Kidney glomerular epithelial cell (primary cell): Measurements from ENCODE around the gene RYK.
"Not testable (repeated sequence)": the region's sequence is repeated elsewhere in the genome, so short reads cannot be mapped to it uniquely, and the experiment has no call there.

Experiments
- DNase-seq: peaks from one replicate; lab custom pipeline; 2025; lab: John Stamatoyannopoulos, UW

RYK gene

DNA sequence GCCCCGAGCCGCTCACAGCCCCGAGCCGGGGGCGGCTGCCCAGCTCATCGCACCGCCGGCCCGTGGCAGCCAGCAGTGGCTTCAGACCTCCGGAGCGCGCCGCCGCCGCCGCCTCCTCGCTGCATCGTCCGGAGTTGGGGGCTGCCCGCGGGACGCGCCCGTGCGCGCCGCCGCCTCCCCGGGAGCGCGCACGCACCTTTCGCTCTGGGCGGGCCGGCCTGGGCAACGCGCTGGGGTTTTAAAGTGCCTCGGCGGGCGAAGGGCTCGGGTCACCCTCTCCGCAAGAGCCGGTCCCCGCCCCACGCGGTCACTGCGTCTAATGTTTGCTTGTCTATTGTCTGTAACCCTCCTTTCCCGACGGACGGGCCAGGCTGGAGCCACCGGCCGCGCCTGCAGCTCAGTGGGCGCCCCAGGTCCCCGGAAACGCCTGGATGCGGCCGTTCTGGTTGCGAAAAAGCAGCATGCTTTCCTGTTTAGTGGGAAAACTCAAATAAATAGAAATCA lies at the start of gene RYK:
Gene RYK, minus strand, starts transcription at position 143 of the 504 bp plus-strand sequence. CDS start 205 bp downstream, outside the sequence.
- DNase-seq = peak; percentile 79

DNA sequence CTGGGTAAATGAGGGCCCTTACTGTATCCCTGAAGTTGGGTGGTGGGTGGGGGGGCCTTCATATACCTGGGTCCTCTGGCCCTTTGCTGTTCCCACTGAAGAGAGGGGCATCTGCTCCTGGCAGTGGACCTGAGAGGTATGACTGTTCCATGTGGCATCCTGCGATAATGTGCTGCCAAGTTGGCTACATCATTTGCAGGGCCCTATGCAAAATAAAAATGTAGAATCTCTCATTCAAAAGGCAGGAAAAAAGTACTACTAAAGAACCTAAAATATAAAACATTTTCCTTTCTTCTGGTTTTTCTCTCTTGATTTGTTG lies 49.2 kb upstream of the RYK start:
- DNase-seq = no peak

DNA sequence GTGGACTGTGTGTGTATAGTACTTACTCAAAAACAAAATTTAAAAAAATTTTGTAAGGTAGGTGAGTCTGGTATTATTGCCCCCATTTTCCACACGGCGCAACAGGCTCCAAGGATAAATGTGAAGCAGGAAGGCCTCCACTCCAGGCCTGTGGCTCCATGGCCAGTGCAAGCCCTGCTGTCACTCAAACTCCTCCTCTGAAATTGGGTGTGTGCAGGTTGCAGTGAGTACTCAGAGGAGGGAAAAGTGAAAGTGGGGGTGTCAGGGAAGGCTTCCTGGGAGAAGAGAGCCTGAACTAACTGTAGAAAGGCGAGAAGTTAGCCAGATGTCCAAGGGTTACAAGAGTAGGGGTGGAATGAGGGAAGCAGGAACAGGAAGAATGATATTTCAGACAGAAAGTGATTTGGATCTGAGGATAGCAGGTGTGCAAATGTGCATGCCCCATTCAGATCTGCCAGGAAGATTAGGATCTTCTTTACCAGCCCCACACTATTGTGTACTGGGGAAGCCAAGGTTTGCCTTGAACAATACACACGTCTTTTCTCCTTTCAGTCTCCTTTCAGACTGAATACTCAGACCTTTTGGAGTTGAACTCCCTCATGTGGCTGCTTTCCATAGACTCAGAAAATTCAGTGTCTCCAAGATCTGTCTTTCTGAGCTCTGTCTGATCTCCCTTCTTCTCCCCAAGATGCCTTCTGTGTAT lies 48.7 kb upstream of the RYK start:
- DNase-seq = peak; percentile 28

DNA sequence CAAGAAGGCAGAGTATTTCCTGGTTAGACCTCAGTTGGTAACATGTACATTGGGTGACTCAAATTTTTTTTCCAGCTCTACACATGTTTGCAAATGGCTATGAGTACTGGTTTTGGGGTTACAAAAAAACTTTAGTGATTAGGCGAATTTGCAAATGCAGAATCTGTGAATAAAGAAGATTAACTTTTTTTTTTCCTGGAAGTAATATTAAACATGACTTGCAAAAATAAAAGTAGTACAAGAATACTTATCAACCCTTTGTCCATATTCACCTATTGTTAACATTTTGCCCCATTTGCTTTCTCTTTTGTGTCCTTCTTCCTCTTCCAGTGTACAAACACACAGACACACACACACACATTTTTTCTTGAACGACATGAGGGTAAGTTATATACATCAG lies 47.6 kb upstream of the RYK start:
- no peak for DNase-seq

DNA sequence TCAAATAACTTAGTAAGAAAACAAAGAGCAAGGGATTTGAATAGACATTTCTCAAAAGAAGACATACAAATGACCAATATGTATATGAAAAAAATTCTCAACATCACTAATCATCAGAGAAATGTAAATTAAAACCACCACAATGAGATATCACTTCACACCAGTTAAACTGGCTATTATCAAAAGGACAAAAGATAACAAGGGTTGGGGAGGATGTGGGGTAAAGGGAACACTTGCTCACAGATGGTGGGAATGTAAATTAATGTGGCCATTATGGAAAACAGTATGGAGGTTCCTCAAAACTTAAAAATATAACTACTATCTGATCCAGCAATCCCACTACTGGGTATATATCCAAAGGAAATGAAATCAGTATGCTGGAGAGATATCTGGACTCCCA lies 46.0 kb upstream of the RYK start:
- DNase-seq = no peak

DNA sequence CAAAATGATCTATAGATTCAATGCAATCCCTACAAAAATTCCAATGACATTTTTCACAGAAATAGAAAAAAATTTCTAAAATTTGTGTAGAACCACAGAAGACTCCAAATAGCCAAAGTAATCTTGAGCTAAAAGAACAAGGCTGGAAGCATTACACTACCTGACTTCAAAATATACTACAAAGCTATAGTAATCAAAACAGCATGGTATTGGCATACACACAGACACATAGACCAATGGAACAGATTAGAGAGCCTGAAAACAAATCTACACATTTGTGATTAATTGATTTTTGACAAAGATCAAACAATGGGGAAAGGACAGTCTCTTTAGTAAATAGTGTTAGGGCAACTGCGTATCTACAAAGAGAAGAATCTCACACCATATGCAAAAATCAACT lies 45.3 kb upstream of the RYK start:
- no peak for DNase-seq

DNA sequence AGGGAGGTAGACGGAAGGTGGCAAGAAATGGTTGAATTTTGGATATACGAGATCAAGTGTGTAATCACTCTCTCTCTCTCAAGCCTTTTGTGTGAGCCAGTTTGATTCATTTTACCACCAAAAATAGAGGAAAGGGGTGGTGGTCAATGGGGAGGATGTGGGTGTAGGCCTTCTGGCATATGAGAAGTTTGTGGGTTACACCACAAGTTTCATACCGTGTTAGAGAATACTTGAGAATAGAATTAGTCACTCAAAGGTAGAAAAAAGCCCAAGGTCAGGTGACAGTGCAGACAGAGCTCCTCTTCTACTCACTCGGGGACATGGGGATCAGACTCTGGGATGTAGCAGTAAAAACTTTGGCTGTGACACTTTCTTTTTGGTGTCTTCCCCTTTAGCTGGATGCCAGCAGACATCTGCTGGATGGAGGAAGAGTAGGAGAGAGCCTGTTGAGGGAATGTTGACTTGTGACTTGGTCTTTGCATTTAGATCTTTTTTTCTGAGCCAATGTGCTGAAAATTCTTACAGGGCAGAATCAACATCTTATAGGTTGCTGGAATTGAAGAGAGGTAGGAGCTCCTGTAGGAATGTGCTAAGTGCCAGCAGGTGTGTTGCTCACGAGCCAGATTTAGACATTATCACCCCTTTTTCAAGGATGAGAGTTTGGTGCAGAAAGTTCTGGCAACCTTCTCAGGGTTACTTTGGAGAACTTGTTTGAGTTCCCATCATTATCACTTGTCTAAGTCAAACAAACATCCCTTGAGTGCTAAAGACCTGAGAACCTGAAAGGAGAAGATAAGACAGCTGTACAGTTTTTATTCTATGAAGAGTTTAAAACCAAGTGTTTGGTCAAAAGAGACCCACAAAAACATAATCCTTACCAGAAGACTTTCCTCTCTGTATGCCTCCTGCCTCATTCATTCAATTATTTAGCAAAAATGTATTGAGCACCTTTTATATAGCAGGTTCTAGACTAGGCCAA lies 43.9 kb upstream of the RYK start:
- no peak for DNase-seq

DNA sequence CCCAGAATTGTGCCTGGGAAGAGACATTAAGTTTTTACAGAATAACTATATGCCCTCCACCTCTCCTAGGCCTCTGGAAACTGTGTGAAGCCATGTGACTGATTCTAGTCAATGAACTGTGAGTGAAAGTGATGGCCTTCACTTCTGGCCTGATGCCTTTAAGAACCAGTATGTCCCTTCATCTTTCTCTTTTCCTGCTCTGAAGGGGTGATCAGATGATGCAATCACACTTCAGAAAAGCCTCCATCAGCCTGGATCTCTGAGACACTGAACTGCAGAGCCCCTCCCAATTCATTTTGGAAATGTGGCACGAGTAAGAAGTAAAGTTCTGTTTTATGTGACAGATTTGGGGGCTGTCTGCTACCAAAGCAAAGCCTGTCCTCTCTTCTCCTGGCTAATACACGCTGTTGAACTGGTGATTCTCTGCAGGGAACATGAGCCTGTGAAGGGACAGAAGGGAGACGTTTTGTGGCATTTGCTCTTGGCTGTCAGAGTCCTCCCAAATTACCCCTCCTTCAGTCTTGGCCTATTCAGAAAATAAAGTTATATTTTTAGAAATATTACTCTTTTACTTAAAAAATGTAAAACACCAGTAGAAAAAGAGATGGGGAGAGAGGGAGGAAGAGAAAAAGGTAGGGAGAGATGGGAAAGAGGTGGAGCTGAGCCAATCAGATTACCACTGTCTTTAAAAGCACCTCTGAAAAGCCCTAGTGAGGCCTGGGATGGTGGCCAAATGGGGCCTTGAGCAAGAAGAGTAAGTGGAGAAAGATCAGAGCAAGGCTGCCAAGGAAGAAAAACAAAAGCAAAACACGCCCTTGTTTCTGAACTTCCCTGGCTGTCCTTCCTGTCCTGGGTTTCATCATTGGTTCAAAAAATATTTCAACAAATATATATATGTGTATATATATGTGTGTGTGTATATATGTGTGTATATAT lies 40.9 kb upstream of the RYK start:
- DNase-seq = no peak

DNA sequence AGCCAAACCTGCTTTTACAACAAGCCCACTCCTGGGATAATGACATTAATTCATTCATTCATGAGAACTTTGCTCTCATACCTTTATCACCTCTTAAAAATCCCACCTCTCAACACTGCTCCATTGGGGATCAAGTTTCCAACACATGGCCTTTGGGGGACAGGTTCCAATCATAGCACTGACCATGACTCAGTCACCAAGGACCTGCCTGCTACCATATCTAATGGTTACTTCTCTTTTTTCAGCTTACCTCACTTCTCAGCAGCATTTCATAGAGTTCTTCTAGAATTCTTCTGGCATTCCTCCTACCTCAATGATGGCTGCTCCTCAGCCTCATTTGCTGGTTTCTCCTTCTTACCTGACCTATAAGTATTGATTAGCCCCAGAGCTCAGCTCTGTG lies 36.9 kb upstream of the RYK start:
- DNase-seq = no peak

DNA sequence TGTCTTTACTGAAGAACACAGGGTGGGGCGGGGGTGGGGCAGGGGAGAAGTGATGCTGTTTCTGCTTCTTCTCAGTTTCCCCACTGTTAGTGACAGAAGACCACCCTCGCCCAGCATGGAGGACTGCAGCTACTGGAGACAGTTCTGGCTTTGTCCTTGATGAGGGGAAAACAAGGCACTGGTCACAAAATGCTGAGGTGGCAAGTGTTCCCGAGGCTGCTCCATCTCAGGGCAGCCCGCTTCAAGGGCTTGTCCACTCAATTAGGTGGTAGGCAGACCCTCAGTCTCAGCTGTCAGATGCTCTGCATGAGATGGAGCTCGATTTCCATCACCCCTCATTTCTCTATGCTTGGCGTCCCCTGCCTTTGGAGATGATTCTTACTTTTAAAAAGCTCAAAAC lies 33.8 kb upstream of the RYK start:
- DNase-seq = no peak

DNA sequence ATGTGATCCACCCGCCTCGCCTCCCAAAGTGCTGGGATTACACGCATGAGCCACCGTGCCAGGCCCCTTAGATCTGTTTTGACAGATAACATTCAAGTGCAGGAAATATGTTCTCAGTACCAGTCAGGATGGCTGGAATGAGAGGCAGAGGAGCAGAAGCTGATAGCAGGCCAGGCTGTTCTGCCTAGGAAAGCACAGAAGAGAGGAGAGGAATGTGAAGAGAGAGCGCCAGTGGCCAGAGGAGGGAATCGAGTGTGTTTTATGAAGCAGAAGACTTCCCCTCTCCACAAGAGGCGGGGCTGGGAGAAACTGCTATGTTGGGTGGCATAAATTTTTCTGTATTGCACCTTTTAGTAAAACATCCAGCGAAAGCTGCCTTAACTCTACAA lies 32.0 kb upstream of the RYK start:
- DNase-seq = no peak

DNA sequence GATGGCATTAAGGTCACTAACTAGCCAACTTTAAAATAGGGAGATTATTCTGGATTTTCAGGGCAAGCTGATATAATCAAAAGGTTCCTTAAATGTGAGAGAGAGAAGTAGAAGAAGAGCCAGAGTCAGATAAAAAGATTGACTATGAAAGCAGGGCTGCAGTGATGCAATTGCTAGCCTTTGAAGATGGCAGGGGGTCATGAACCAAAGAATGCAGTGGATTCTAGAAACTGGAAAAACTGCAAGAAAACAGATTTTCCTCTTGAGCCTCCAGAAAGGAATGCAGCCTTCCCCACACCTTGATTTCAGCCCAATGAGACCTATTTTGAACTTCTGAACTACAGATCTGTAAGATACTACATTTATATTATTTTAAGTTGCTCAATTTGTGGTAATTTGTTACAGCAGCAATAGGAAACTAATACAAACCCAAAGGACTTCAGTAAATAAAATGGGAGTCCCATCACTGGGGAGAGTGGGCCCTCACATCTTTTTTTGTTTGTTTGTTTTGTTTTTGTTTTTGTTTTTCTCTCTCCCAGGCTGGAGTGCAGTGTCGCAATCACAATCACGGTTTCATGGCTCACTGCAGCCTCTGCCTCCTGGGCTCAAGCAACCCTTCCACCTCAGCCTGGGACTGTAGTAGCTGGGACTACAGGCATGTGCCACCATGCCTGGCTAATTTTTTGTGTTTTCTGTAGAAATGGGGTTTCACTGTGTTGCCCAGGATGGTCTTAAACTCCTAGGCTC lies 31.4 kb upstream of the RYK start:
- DNase-seq = no peak

DNA sequence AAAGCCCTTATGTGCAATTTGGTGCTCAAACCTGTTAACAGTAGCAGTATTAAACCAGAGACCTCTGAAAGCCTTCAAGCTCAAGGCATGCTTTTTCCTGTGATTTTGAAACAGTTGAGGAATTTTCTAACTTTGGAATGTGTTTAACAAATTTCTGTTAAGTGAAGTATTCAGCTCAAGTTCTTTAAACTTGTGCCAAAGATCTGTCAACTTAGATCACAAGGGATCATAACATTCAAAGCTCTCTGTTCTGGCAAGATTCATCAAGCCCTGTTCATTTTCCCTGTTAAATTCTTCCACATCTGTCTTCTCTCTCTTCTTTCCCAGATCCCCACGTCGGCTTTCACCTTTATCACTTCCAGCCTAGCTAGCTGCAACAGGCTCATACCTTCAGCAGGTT lies 28.8 kb upstream of the RYK start:
- DNase-seq = no peak

DNA sequence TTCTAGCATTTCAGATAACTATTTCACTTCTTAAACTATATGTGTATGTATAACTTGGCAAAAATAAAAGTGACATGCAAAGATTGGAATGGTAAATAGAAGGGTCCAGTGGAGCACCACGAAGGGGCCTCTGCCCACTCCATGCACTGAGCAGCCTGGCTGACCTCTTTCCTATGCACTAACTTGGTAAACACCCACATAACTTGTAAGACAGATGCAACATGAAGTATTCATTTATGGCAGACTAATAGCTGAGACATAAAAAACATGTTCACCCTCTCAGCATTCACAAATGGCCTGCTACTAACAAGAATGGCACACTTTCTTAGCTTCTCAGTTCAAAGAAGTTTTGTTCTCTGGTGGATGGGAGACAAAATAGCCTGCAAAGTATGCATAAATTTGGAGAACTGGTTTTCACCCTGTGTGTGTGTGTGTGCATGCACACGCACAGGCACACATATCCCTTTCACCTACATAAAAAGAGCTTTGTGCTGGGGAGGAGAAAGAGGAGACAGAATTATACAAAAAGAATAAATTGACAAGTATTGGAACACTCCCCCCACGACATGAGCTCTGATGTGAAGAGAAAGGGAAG lies 26.5 kb upstream of the RYK start:
- no peak for DNase-seq

DNA sequence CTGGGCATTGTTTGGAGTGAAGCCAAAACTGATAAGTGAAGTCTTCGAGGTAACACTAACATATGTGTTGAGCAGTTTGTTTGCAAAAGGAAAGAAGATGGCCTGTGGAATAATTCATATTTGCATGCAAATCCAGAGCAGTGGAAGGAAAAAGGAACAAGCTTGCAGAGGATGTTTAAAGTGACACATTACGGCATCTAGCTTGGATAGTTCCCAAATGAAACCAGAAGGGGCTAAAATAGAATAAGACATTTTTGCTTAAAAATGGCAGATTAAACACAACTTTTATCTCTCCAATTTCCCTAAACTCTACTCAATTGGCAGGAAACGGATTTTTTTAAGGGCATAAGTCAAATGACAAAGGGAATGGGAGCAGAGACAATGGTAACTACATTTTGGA lies 25.4 kb upstream of the RYK start:
- no peak for DNase-seq

DNA sequence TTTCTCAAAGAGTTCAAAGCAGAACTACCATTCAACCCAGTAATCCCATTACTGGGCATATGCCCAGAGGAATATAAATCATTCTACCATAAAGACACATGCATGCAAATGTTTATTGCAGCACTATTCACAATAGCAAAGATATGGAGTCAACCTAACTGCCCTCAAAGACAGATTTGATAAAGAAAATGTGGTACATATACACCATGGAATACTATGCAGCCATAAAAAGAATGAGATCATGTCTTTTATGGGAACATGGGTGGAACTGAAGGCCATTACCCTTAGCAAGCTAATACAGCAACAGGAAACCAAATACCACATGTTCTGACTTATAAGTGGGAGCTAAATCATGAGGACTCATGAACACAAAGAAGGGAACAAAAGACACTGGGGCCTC lies 24.5 kb upstream of the RYK start:
- DNase-seq = not testable (repeated sequence)

DNA sequence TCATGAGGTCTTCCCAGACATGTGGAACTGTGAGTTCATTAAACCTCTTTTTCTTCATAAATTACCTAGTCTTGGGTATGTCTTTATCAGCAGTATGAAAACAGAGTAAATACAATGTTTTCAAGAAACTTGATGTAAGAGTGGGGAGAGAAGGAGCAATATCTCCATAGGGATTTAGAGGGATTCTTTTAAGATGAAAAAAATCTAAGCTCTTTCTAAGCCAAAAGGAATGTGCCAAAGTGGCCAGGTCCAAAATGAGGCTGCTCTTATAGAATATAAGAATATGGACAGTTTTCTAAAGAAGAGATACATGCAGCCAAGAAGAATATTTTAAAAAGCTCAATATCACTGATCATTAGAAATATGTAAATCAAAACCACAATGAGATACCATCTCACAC lies 23.9 kb upstream of the RYK start:
- no peak for DNase-seq

DNA sequence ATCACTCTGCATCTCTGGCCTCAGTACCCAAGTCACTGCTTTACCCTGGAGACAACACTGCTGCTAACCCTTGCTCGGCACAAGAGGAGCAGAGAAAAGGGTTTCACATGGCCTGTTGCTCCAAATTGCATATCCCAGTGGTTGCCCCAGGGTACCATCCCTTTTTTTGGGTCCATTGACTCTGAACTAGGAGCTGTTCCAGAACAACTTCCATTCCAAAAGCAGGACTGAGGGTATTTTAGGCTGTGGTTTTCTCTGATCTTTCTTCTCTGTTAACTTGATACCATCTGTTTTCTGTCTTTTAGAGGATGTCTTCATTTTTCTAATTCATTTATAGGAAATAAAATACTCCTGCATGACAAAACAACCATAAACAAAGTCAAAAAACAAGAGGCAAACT lies 17.3 kb upstream of the RYK start:
- no peak for DNase-seq

DNA sequence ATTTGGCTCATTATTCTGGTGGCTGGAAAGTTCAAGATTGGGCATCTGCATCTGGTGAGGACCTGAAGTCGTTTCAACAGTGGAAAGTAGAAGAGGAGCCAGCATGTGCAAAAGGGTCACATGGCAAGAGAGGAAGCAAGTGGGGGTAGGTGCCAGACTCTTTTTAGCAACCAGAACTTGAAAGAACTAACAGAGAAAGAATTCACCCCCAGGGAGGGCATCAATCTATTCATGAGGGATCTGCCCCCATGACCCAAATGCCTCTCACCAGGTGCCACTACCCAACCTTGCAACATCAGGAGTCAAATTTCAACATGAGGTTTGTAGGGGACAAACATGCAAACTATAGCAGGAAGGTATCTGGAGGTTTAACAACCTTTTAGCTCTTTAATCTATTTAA lies 10.3 kb upstream of the RYK start:
- DNase-seq = no peak

DNA sequence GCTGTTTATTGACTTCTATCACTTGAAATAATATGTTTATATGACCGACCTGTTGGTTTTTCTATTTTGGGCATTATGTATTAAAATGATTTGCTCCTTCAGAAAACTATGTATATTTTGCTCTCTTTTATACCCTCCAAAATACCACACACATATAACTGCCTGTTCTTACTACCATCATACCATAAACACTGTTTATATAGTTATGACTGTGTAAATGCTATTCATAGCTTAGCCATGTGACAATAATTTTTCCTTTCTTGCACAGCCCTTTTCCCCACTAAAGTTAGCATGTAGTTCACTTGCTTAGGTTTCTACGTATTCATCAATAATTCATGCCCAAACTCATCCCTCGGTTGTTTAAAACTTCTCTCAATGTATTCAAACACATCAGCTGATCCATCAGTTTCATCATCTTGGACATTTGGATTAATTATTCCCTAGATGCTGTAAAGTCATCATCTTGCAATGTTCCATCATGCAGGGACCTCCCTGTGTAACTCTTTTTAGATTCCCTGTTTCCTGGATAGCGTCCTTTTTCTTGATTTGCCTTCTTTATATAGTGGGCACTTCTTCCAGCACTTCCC lies 8.2 kb upstream of the RYK start:
- peak; percentile 34 for DNase-seq

DNA sequence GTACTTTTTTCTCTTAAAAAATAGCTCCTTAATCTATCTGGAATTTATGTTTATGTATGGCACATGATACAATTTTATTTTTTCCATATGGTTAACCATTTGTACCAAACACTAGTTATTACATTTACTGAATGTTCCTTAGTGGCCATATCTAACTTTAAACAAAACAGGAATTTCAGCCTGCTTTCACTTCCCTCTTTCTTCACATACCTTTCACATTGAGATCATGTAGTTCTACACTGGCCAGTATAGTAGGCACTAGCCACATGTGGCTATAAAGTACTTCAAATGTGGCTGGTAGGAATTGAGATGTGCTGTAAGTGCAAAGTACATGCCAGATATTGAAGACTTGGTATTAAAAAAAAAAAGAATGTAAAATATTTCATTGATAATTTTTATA lies 4.7 kb upstream of the RYK start:
- DNase-seq = no peak
